GM23338 (cell line): ENCODE results near the gene NTN4.

Experiments
- CREB1 ChIP-seq: fragments of 250-450 bp; sonication (Bioruptor Pico); IDR thresholded peaks from 2 replicates; pipeline ENCODE4 v1.5.0; 2020; ENCODE audit warnings: low read depth, mild to moderate bottlenecking, moderate library complexity
- CTCF ChIP-seq, 2 experiments: fragments of 200-600 bp in 1 of 2; sonication (generic) in 1 of 2; conservative IDR thresholded peaks; 2 replicates each; pipeline versions ENCODE4 v1.5.1 to v1.6.1; 2016 to 2017; ENCODE audit warnings: antibody characterized with exemption in 2 of 2, low read depth in 2 of 2, mild to moderate bottlenecking in 2 of 2, moderate library complexity in 1 of 2
- EZH2 ChIP-seq: fragments of 200-600 bp; sonication (generic); IDR thresholded peaks from one replicate; pipeline ENCODE4 v1.8.0; 2017; ENCODE audit warnings: antibody characterized with exemption, mild to moderate bottlenecking, low read depth; ENCODE audit not compliant: unreplicated experiment

GRCh38 chr12:95712269-95712668 is 78.3 kb downstream of the NTN4 start:
- no peak for TF ChIP-seq EZH2
- TF ChIP-seq CREB1, result no peak
- no peak for TF ChIP-seq CTCF (conservative IDR thresholded peaks at IDR 0.05; ENCODE audit: low read depth in 2 of 2)
